Measurements from ENCODE around the gene ZC3H18. TPM values are rescaled to one million over a fixed set of nuclear protein-coding genes. Genes with fewer than 3 reads are reported as not detected.

ZC3H18 gene
- total RNA-seq, 4 donors from 2014 or later: 19.7 to 52.2 (median 28.1) TPM

- WGBS, 2 donors: 68 to 73% methylated on average over 19 to 22 of the region's 22 CpGs
- Histone ChIP-seq H3K36me3 (peaks cover 0 to 18% (median 0%) of the 10 kb centered on the region in 3 donors), H3K27ac (peak overlapping the region in 1 of 4 donors; percentile 48), H3K4me3 (peak overlapping the region; percentile 42 to 91 (median 66)), H3K27me3 (peaks cover 0 to 17% of the 10 kb centered on the region in 2 donors), H3K9me3 (no peaks in the 10 kb centered on the region), H3K4me1 (peaks cover 0 to 46% (median 9%) of the 10 kb centered on the region in 4 donors)
- DNase-seq (ENCODE audit: low spot score in 2 of 2): no peak
- TF ChIP-seq POLR2A (IDR thresholded peaks at IDR 0.05) (no peak), CTCF (IDR thresholded peaks at IDR 0.05) (no peak), EP300 (IDR thresholded peaks at IDR 0.05) (no peak)
These were observed 34.9 kb upstream of the ZC3H18 start for GRCh38 chr16:88535191-88535856.

DNA sequence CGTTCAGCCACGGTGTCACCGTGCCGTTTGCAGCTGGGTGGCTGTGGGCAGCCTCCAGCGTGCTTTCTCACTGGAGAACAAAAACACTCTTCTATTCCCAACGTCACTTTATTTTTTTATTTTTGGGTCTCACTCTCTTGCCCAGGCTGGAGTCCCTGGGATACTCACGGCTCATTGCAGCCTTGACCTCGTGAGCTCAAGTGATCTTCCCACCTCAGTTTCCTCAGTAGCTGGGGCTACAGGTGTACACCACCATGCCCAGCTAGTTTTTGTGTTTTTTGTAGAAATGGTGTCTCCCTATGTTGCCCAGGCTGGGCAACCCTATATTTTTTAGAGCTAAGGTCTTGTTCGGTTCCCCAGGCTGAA, 34.4 kb upstream of the ZC3H18 start:
- H3K9me3 ChIP-seq: no peaks in the 10 kb centered on the region
- no peak overlapping the region for H3K27ac ChIP-seq
- H3K36me3 ChIP-seq: peaks cover 0 to 13% (median 0%) of the 10 kb centered on the region in 3 donors
- no peak for DNase-seq (ENCODE audit: low spot score in 2 of 2)
- TF ChIP-seq POLR2A (IDR thresholded peaks at IDR 0.05): no peak
- no peak for TF ChIP-seq CTCF (IDR thresholded peaks at IDR 0.05)
- TF ChIP-seq EP300 (IDR thresholded peaks at IDR 0.05): no peak
- H3K27me3 ChIP-seq: peaks cover 0 to 22% of the 10 kb centered on the region in 2 donors
- WGBS, 2 donors: 71 to 80% methylated on average over 9 of the region's 9 CpGs
- H3K4me1 ChIP-seq: peaks cover 0 to 46% (median 9%) of the 10 kb centered on the region in 4 donors
- H3K4me3 ChIP-seq: no peak overlapping the region

GRCh38 chr16:88536510-88536909, 33.7 kb upstream of the ZC3H18 start:
- 88 to 90% methylated on average over 11 of the region's 11 CpGs for WGBS, 2 donors

DNA sequence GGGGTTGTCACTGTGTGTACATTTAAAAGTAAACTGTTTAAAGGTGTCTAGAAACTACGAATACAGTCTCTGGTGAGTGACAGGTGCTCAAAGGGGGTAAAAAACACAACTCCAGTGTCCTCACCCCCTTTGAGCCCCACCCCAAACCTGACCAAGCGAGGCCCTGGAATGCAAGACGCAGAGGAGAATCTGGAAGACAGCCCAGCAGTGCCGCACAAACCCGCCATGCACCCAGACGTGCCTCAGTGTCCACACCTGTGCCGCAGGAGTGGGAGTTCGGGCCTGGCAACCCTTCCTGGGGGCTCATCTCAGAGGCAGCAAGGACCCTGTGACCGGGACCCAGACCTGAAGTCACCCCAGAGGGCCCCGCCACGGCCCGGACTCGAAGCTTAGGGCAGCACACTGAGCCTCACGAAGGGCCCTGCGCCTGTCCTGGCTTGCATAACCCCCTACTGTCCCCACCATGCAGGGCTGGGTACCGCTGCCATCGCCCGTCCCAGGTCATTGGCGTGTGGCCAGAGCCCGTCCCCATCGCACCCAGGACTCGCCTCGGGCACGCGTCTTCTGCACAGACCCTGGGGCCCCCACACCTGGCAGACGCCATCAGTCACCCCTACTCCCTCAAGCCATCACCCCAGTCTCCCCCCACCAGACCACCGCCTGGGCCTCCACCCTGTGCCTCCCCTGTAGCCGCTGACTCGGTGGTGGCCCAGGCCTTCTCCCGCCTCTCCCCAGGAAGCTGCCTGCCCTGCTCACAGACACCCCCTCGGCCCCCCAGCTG, 33.0 kb upstream of the ZC3H18 start:
- no peak overlapping the region for H3K4me3 ChIP-seq
- no peak for DNase-seq (ENCODE audit: low spot score in 2 of 2)
- H3K27ac ChIP-seq: no peak overlapping the region
- peaks cover 0 to 34% of the 10 kb centered on the region in 2 donors for H3K27me3 ChIP-seq
- no peak for TF ChIP-seq POLR2A (IDR thresholded peaks at IDR 0.05)
- no peak for TF ChIP-seq CTCF (IDR thresholded peaks at IDR 0.05)
- TF ChIP-seq EP300 (IDR thresholded peaks at IDR 0.05): no peak
- WGBS, 2 donors: 69 to 78% methylated on average over 25 to 31 of the region's 31 CpGs
- H3K4me1 ChIP-seq: peaks cover 0 to 37% (median 9%) of the 10 kb centered on the region in 4 donors
- H3K9me3 ChIP-seq: peaks cover 0 to 2% (median under 1%) of the 10 kb centered on the region in 4 donors
- peaks cover 0 to 10% (median 0%) of the 10 kb centered on the region in 3 donors for H3K36me3 ChIP-seq

More at GRCh38 chr16:88536510-88536909, 33.7 kb upstream of the ZC3H18 start:
- Histone ChIP-seq H3K4me1 (peaks cover 0 to 43% (median 9%) of the 10 kb centered on the region in 4 donors), H3K9me3 (no peaks in the 10 kb centered on the region), H3K27me3 (peaks cover 0 to 29% of the 10 kb centered on the region in 2 donors), H3K4me3 (no peak overlapping the region), H3K36me3 (peaks cover 0 to 10% (median 0%) of the 10 kb centered on the region in 3 donors), H3K27ac (no peak overlapping the region)
- TF ChIP-seq CTCF (IDR thresholded peaks at IDR 0.05): no peak
- no peak for TF ChIP-seq EP300 (IDR thresholded peaks at IDR 0.05)
- TF ChIP-seq POLR2A (IDR thresholded peaks at IDR 0.05): no peak
- no peak for DNase-seq (ENCODE audit: low spot score in 2 of 2)

DNA sequence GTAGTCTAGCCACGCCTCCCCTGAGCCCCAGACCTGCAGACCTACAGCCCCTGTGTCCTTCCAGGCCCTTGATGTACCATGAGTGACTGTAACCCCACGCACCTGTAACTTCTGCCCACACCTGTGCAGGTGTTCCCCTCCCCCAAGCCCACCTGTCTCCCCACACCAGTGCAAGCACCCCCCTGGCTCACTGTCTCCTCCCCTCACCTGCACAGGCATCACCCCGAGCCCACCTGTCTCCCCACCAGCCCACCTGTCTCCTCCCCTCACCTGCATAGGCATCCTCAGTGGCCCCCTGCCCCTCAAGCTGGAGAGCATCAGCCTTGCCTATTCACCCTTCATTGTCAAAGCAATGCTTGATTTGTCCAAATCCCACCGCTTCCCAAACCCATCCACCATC, 32.3 kb upstream of the ZC3H18 start:
- Histone ChIP-seq H3K4me1 (peaks cover 0 to 30% (median 9%) of the 10 kb centered on the region in 4 donors), H3K4me3 (no peak overlapping the region), H3K27ac (no peak overlapping the region), H3K9me3 (peaks cover 0 to 9% (median 4%) of the 10 kb centered on the region in 4 donors), H3K36me3 (peaks cover 0 to 10% (median 0%) of the 10 kb centered on the region in 3 donors), H3K27me3 (peaks cover 0 to 38% of the 10 kb centered on the region in 2 donors)
- no peak for DNase-seq (ENCODE audit: low spot score in 2 of 2)
- WGBS, 2 donors: 79 to 86% methylated on average over 4 of the region's 4 CpGs
- TF ChIP-seq CTCF (IDR thresholded peaks at IDR 0.05): no peak
- TF ChIP-seq EP300 (IDR thresholded peaks at IDR 0.05): no peak
- TF ChIP-seq POLR2A (IDR thresholded peaks at IDR 0.05): no peak
